ENCODE data around the gene ACOXL.

Gene ACOXL

GRCh38 chr2:110858993-110859701 is 126.8 kb downstream of the ACOXL start:
- H3K27ac ChIP-seq (ENCODE audit: low read length, poor library complexity, severe bottlenecking) = no peak overlapping the region
- no peak overlapping the region for H3K23ac ChIP-seq (ENCODE audit: low read length in 2 of 2)
- no peak overlapping the region for H2AK5ac ChIP-seq (ENCODE audit: low read length, severe bottlenecking)
- DNase-seq = no peak
- WGBS = 77% methylated on average over 12 of the region's 13 CpGs
- H3K4ac ChIP-seq (ENCODE audit: low read depth in 1 of 2, low read length in 2 of 2) = no peak overlapping the region
- H3K4me1 ChIP-seq (ENCODE audit: control insufficient read depth, insufficient read depth, low read depth, low read length) = no peaks in the 10 kb centered on the region
- H3K9me3 ChIP-seq (ENCODE audit: control insufficient read depth, low read length) = no peaks in the 10 kb centered on the region
- H2AFZ ChIP-seq (ENCODE audit: low read depth, low read length) = no peak overlapping the region
- no peak overlapping the region for H3K9ac ChIP-seq (ENCODE audit: low read length)
- H4K91ac ChIP-seq (ENCODE audit: low read length) = no peak overlapping the region
- no peak overlapping the region for H3K4me2 ChIP-seq (ENCODE audit: low read length, poor library complexity, severe bottlenecking)
- no peak overlapping the region for H2BK120ac ChIP-seq (ENCODE audit: low read depth, low read length)
- H3K14ac ChIP-seq (ENCODE audit: low read length in 2 of 2) = no peak overlapping the region
- no peak overlapping the region for H2BK15ac ChIP-seq (ENCODE audit: low read depth, poor library complexity, severe bottlenecking)
- H2BK12ac ChIP-seq (ENCODE audit: low read length in 2 of 2) = no peak overlapping the region
- H4K8ac ChIP-seq (ENCODE audit: low read length) = no peak overlapping the region
- no peak overlapping the region for H2BK5ac ChIP-seq (ENCODE audit: low read depth, low read length, poor library complexity, severe bottlenecking)
- no peak overlapping the region for H3K18ac ChIP-seq (ENCODE audit: low read depth in 1 of 2, low read length in 2 of 2)
- H3K79me1 ChIP-seq (replicated peaks; ENCODE audit: low read length, poor library complexity, severe bottlenecking) = no peaks in the 10 kb centered on the region
- H3K36me3 ChIP-seq (ENCODE audit: control insufficient read depth in 1 of 2, insufficient read depth in 2 of 2, low read depth in 1 of 2, low read length in 2 of 2) = no peaks in the 10 kb centered on the region
- H3K4me3 ChIP-seq (ENCODE audit: insufficient read depth in 1 of 2, low read depth in 1 of 2, low read length in 2 of 2) = no peak overlapping the region
- H3K27me3 ChIP-seq (ENCODE audit: control insufficient read depth in 1 of 2, insufficient read depth in 1 of 2, low read length in 2 of 2) = peaks cover 54 to 82% of the 10 kb centered on the region in 2 experiments

- Histone ChIP-seq H2AK5ac (ENCODE audit: low read length, severe bottlenecking) (no peak overlapping the region), H3K23ac (ENCODE audit: low read length in 2 of 2) (no peak overlapping the region), H3K4me2 (ENCODE audit: low read length, poor library complexity, severe bottlenecking) (no peak overlapping the region), H3K79me1 (replicated peaks; ENCODE audit: low read length, poor library complexity, severe bottlenecking) (no peaks in the 10 kb centered on the region), H2BK15ac (ENCODE audit: low read depth, poor library complexity, severe bottlenecking) (no peak overlapping the region), H4K91ac (ENCODE audit: low read length) (no peak overlapping the region), H2AFZ (ENCODE audit: low read depth, low read length) (no peak overlapping the region), H3K4me1 (ENCODE audit: control insufficient read depth, insufficient read depth, low read depth, low read length) (no peaks in the 10 kb centered on the region), H3K18ac (ENCODE audit: low read depth in 1 of 2, low read length in 2 of 2) (no peak overlapping the region), H3K4ac (ENCODE audit: low read depth in 1 of 2, low read length in 2 of 2) (no peak overlapping the region), H3K14ac (ENCODE audit: low read length in 2 of 2) (no peak overlapping the region), H3K9me3 (ENCODE audit: control insufficient read depth, low read length) (no peaks in the 10 kb centered on the region), H3K27me3 (ENCODE audit: control insufficient read depth in 1 of 2, insufficient read depth in 1 of 2, low read length in 2 of 2) (peaks cover 59 to 78% of the 10 kb centered on the region in 2 experiments), H3K4me3 (ENCODE audit: insufficient read depth in 1 of 2, low read depth in 1 of 2, low read length in 2 of 2) (no peak overlapping the region), H3K27ac (ENCODE audit: low read length, poor library complexity, severe bottlenecking) (no peak overlapping the region), H3K9ac (ENCODE audit: low read length) (no peak overlapping the region), H4K8ac (ENCODE audit: low read length) (no peak overlapping the region), H2BK12ac (ENCODE audit: low read length in 2 of 2) (no peak overlapping the region), H3K36me3 (ENCODE audit: control insufficient read depth in 1 of 2, insufficient read depth in 2 of 2, low read depth in 1 of 2, low read length in 2 of 2) (no peaks in the 10 kb centered on the region), H2BK120ac (ENCODE audit: low read depth, low read length) (no peak overlapping the region), H2BK5ac (ENCODE audit: low read depth, low read length, poor library complexity, severe bottlenecking) (no peak overlapping the region)
- 82% methylated on average over 8 of the region's 8 CpGs for WGBS
- no peak for DNase-seq
These were observed 128.3 kb downstream of the ACOXL start for GRCh38 chr2:110860630-110861029.

DNA sequence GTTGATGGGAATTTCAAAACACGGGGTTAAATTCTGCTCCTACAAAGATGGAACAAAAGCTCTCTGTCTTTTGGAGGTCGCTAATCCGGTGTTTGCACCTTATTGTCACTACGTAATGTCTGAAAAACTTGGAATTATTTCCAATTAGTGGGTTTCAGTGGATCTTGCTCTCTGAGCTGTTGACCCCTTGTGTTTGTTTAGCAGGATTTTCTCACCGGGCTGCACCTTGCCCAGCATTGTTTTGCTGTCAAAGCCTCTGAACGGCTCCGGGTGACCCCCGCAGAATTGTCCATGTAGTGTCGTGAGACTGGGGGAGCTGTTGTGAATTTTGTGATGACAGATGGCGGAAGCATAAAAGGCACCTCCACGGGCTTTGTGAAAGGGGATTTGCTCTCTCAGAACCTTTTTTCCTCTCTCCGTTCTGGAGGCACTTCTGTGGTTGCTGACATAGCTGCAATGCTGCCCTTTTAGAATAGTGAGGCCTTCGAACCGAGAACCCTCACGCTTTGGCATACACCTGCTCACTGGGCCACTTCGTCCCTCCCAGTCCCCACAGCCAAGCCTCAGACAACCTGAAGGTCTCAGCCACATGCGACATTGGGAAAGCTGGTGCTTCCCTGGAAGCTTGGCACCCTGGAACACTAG is 129.4 kb downstream of the ACOXL start:
- Histone ChIP-seq H3K9me3 (ENCODE audit: control insufficient read depth, low read length) (no peaks in the 10 kb centered on the region), H3K36me3 (ENCODE audit: control insufficient read depth in 1 of 2, insufficient read depth in 2 of 2, low read depth in 1 of 2, low read length in 2 of 2) (no peaks in the 10 kb centered on the region), H3K14ac (ENCODE audit: low read length in 2 of 2) (no peak overlapping the region), H3K27ac (ENCODE audit: low read length, poor library complexity, severe bottlenecking) (no peak overlapping the region), H3K27me3 (ENCODE audit: control insufficient read depth in 1 of 2, insufficient read depth in 1 of 2, low read length in 2 of 2) (peaks cover 67 to 78% of the 10 kb centered on the region in 2 experiments), H3K4me2 (ENCODE audit: low read length, poor library complexity, severe bottlenecking) (no peak overlapping the region), H3K4me1 (ENCODE audit: control insufficient read depth, insufficient read depth, low read depth, low read length) (no peaks in the 10 kb centered on the region), H3K79me1 (replicated peaks; ENCODE audit: low read length, poor library complexity, severe bottlenecking) (no peaks in the 10 kb centered on the region), H2AFZ (ENCODE audit: low read depth, low read length) (no peak overlapping the region), H4K8ac (ENCODE audit: low read length) (no peak overlapping the region), H2BK15ac (ENCODE audit: low read depth, poor library complexity, severe bottlenecking) (no peak overlapping the region), H3K23ac (ENCODE audit: low read length in 2 of 2) (peak overlapping the region in 1 of 2 experiments; percentile 23), H2AK5ac (ENCODE audit: low read length, severe bottlenecking) (no peak overlapping the region), H3K18ac (ENCODE audit: low read depth in 1 of 2, low read length in 2 of 2) (no peak overlapping the region), H2BK5ac (ENCODE audit: low read depth, low read length, poor library complexity, severe bottlenecking) (no peak overlapping the region), H3K4ac (ENCODE audit: low read depth in 1 of 2, low read length in 2 of 2) (no peak overlapping the region), H3K4me3 (ENCODE audit: insufficient read depth in 1 of 2, low read depth in 1 of 2, low read length in 2 of 2) (no peak overlapping the region), H2BK120ac (ENCODE audit: low read depth, low read length) (no peak overlapping the region), H4K91ac (ENCODE audit: low read length) (no peak overlapping the region), H2BK12ac (ENCODE audit: low read length in 2 of 2) (no peak overlapping the region), H3K9ac (ENCODE audit: low read length) (no peak overlapping the region)
- no peak for DNase-seq
- 90% methylated on average over 17 of the region's 17 CpGs for WGBS

GRCh38 chr2:110863726-110864125 is 131.4 kb downstream of the ACOXL start:
- Histone ChIP-seq H2BK15ac (ENCODE audit: low read depth, poor library complexity, severe bottlenecking) (no peak overlapping the region), H4K91ac (ENCODE audit: low read length) (no peak overlapping the region), H3K9me3 (ENCODE audit: control insufficient read depth, low read length) (no peaks in the 10 kb centered on the region), H3K36me3 (ENCODE audit: control insufficient read depth in 1 of 2, insufficient read depth in 2 of 2, low read depth in 1 of 2, low read length in 2 of 2) (no peaks in the 10 kb centered on the region), H2BK5ac (ENCODE audit: low read depth, low read length, poor library complexity, severe bottlenecking) (no peak overlapping the region), H3K14ac (ENCODE audit: low read length in 2 of 2) (no peak overlapping the region), H3K9ac (ENCODE audit: low read length) (no peak overlapping the region), H2BK12ac (ENCODE audit: low read length in 2 of 2) (no peak overlapping the region), H3K4ac (ENCODE audit: low read depth in 1 of 2, low read length in 2 of 2) (no peak overlapping the region), H2AK5ac (ENCODE audit: low read length, severe bottlenecking) (no peak overlapping the region), H3K4me1 (ENCODE audit: control insufficient read depth, insufficient read depth, low read depth, low read length) (no peaks in the 10 kb centered on the region), H3K79me1 (replicated peaks; ENCODE audit: low read length, poor library complexity, severe bottlenecking) (no peaks in the 10 kb centered on the region), H4K8ac (ENCODE audit: low read length) (no peak overlapping the region), H2AFZ (ENCODE audit: low read depth, low read length) (no peak overlapping the region), H3K18ac (ENCODE audit: low read depth in 1 of 2, low read length in 2 of 2) (no peak overlapping the region), H2BK120ac (ENCODE audit: low read depth, low read length) (no peak overlapping the region), H3K23ac (ENCODE audit: low read length in 2 of 2) (no peak overlapping the region), H3K4me3 (ENCODE audit: insufficient read depth in 1 of 2, low read depth in 1 of 2, low read length in 2 of 2) (no peak overlapping the region), H3K4me2 (ENCODE audit: low read length, poor library complexity, severe bottlenecking) (no peak overlapping the region), H3K27ac (ENCODE audit: low read length, poor library complexity, severe bottlenecking) (no peak overlapping the region), H3K27me3 (ENCODE audit: control insufficient read depth in 1 of 2, insufficient read depth in 1 of 2, low read length in 2 of 2) (peaks cover 72% of the 10 kb centered on the region in 2 experiments)
- no peak for DNase-seq
- 100% methylated on average over 1 of the region's 2 CpGs for WGBS

Data from mesenchymal stem cell (in vitro differentiated cells and primary cell).